ENCODE data around the gene NRIP2. TPM values are rescaled to one million over a fixed set of nuclear protein-coding genes. Genes with fewer than 3 reads are reported as not detected.

The NRIP2 gene
- 1 to 10 TPM in 3 of 4 donors, under 1 TPM in 1; 0.83 to 9.7 (median 2.9) TPM for total RNA-seq

- DNase-seq (ENCODE audit: extremely low spot score): no peak
- WGBS: 17% methylated on average over 24 of the region's 32 CpGs
- H3K4me1 ChIP-seq: peaks cover 5 to 24% (median 17%) of the 10 kb centered on the region in 4 donors
- H3K27me3 ChIP-seq: peaks cover 0 to 24% (median 0%) of the 10 kb centered on the region in 4 donors
- peaks cover 0 to 27% (median 17%) of the 10 kb centered on the region in 4 donors for H3K36me3 ChIP-seq
- intact Hi-C loops (cut with DNase I): no loop called here
- peak within 1 kb of the TSS; percentile 20 to 40 (median 36) for H3K4me3 ChIP-seq
- peak within 1 kb of the TSS in 1 of 4 donors; percentile 13 for H3K27ac ChIP-seq (replicated peaks in 1 of 4)
- H3K9me3 ChIP-seq: no peaks in the 10 kb centered on the region
- no peak for TF ChIP-seq POLR2AphosphoS5 (IDR thresholded peaks at IDR 0.05)
- TF ChIP-seq EP300 (IDR thresholded peaks at IDR 0.05): no peak
- no peak for TF ChIP-seq POLR2A (IDR thresholded peaks at IDR 0.05; ENCODE audit: low read depth)
- TF ChIP-seq CTCF (IDR thresholded peaks at IDR 0.05): peak in 1 of 3 experiments; percentile 10
Measured at GRCh38 chr12:2834581-2835491, at the start of gene NRIP2. Gene NRIP2 (minus strand): TSS chr12:2835035. CDS start chr12:2834983, 52 bp downstream.

- H3K36me3 ChIP-seq: no peaks in the 10 kb centered on the region
- H3K27me3 ChIP-seq: no peaks in the 10 kb centered on the region
- H3K4me3 ChIP-seq: no peak overlapping the region
- intact Hi-C loops (cut with DNase I): loop anchor here (10.0 kb wide), 1 partner anchor 155 kb away; no protein-coding TSS in a partner anchor
- no peak overlapping the region for H3K27ac ChIP-seq (replicated peaks in 1 of 4)
- peaks cover 6 to 31% (median 21%) of the 10 kb centered on the region in 4 donors for H3K4me1 ChIP-seq
- H3K9me3 ChIP-seq: no peaks in the 10 kb centered on the region
- 94% methylated on average over 3 of the region's 3 CpGs for WGBS
- DNase-seq (ENCODE audit: extremely low spot score): no peak
- TF ChIP-seq EP300 (IDR thresholded peaks at IDR 0.05): no peak
Measured at GRCh38 chr12:2879853-2880252, 45.0 kb upstream of the NRIP2 start.

GRCh38 chr12:2877953-2878732 lies 43.3 kb upstream of the NRIP2 start:
- 27% methylated on average over 14 of the region's 16 CpGs for WGBS
- Histone ChIP-seq H3K27ac (replicated peaks in 1 of 4) (peak overlapping the region; percentile 88 to 93 (median 90)), H3K27me3 (no peaks in the 10 kb centered on the region), H3K4me3 (peak overlapping the region; percentile 72 to 94 (median 91)), H3K4me1 (peaks cover 6 to 27% (median 21%) of the 10 kb centered on the region in 4 donors), H3K36me3 (no peaks in the 10 kb centered on the region), H3K9me3 (no peaks in the 10 kb centered on the region)
- DNase-seq (ENCODE audit: extremely low spot score): no peak
- intact Hi-C loops (cut with DNase I): no loop called here
- TF ChIP-seq POLR2A (IDR thresholded peaks at IDR 0.05; ENCODE audit: low read depth): no peak
- no peak for TF ChIP-seq POLR2AphosphoS5 (IDR thresholded peaks at IDR 0.05)
- no peak for TF ChIP-seq CTCF (IDR thresholded peaks at IDR 0.05)
- no peak for TF ChIP-seq EP300 (IDR thresholded peaks at IDR 0.05)

DNA sequence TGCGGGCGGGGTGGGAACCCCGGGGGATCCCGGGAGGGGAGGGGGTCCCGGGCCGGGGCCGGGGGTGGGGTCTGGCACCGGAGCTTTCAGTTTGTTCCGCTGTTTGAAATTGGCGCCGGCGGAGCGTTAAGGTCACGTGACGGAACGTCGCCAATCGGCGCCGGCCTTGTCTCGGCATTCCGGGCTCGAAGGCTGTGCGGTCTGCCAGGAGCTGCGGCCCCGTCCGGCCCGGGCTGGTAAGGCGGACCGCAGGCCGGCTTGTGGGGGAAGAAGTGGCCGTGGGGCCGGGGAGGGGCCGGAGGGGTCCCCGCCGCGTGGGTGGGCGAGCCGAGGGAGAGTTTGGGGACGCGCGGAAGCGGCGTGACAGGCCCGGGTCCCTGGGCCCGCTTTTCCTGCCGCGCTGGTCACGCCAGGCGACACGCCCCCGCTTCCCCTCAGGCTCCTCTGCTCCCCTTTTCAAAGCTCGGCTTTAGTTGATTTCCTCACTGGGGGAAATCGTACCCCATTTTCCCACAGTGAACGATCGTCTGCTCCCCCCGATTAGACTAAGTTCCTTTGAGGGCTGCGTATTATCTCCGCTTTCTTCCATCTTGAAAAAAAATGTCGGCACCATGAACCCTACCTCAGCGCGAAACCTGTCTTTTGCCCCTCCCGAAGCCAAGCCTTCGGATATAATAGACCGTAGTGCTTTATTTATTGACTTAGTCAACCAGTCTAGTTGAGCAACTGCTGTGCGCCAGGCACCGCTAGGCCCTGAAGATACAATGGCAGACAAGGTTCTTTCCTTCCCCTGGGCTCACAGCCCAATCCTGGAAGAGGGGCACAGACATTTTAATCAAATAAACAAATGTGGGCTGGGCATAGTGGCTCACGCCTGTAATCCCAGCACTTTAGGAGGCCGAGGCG lies 42.5 kb upstream of the NRIP2 start, which contains the start of the genes FOXM1 and RHNO1:
FOXM1 (minus strand) TSS at position 128 of the 906 bp plus-strand sequence. CDS start 2,696 bp downstream, outside the sequence.
RHNO1 (plus strand) TSS at position 177 of the 906 bp plus-strand sequence. CDS start 8,144 bp downstream, outside the sequence.
- intact Hi-C loops (cut with DNase I): no loop called here
- peak within 1 kb of the TSS; percentile 72 to 94 (median 91) for H3K4me3 ChIP-seq
- 0% methylated on average over 25 of the region's 70 CpGs for WGBS
- no peak for TF ChIP-seq EP300 (IDR thresholded peaks at IDR 0.05)
- TF ChIP-seq CTCF (IDR thresholded peaks at IDR 0.05): peak; percentile 6 to 38 (median 20)
- no peak for TF ChIP-seq POLR2A (IDR thresholded peaks at IDR 0.05; ENCODE audit: low read depth)
- peak; percentile 87 to 90 for TF ChIP-seq POLR2AphosphoS5 (IDR thresholded peaks at IDR 0.05)
- H3K9me3 ChIP-seq: no peaks in the 10 kb centered on the region
- H3K4me1 ChIP-seq: peaks cover 6 to 27% (median 21%) of the 10 kb centered on the region in 4 donors
- peak; percentile 98 for DNase-seq (ENCODE audit: extremely low spot score)
- H3K36me3 ChIP-seq: no peaks in the 10 kb centered on the region
- peak within 1 kb of the TSS; percentile 88 to 93 (median 90) for H3K27ac ChIP-seq (replicated peaks in 1 of 4)
- no peaks in the 10 kb centered on the region for H3K27me3 ChIP-seq
